HepG2 (cell line): Measurements from ENCODE around the gene MAP3K4. TPM values are rescaled to one million over a fixed set of nuclear protein-coding genes. Genes with fewer than 3 reads are reported as not detected.

Experiments
- ATAC-seq: fragments of 200-7000 bp; cut with Tn5 transposase; 3 replicates; pipeline ENCODE4 v1.9.1; 2020; ENCODE audit warnings: mild to moderate bottlenecking, moderate library complexity
- BruUV-seq: library from RNA; stranded (reverse); fragments of 400-500 nt; replicated peaks from 2 replicates; lab custom pipeline; 2021; lab: Mats Ljungman, UMichigan
- CTCF ChIA-PET: fragments of 300-600 bp; formaldehyde crosslinking; extraction: SDS; loops from one replicate; lab custom pipeline; 2021; ENCODE audit warnings: low total read pairs, inconsistent platforms, low intra/inter-chr PET ratio; lab: Yijun Ruan, JAX
- POLR2A ChIA-PET: fragments of 350-600 bp; sonication (Branson Sonifier 250); formaldehyde crosslinking; loops from one replicate; lab custom pipeline; 2020; ENCODE audit warnings: antibody characterized with exemption, inconsistent platforms; lab: Yijun Ruan, JAX
- DNase-seq: peaks from one replicate; pipeline ENCODE4 v3.0.0-alpha.2; 2015; ENCODE audit warnings: low spot score
- FAIRE-seq: peaks from 3 replicates; lab custom pipeline; 2011; peaks lifted over from hg19 to GRCh38; lab: Jason Lieb, UNC
- H2AFZ ChIP-seq: one replicate; pipeline ENCODE4 v1.6.1; 2011; ENCODE audit warnings: low read length, inconsistent platforms
- H3K27ac ChIP-seq: fragments of 300-600 bp; 3 replicates; pipeline ENCODE4 v1.8.0; 2011; ENCODE audit warnings: mixed run types, mild to moderate bottlenecking, mixed read lengths, low read length, inconsistent platforms; ENCODE audit not compliant: insufficient read depth; ENCODE audit errors: extremely low read length
- H3K27me3 ChIP-seq, 2 experiments: fragments of 200-600 bp in 1 of 2; 2 replicates in 1 of 2; 3 replicates in 1 of 2; pipeline versions ENCODE4 v1.6.0 to v1.8.0; 2011; ENCODE audit warnings: low read length in 2 of 2, mild to moderate bottlenecking in 2 of 2, moderate library complexity in 2 of 2, inconsistent platforms in 1 of 2; ENCODE audit not compliant: insufficient read depth in 2 of 2, control insufficient read depth in 1 of 2
- H3K36me3 ChIP-seq, 2 experiments: fragments of 200-600 bp in 1 of 2; replicated peaks in 1 of 2; 2 replicates in 1 of 2; 3 replicates in 1 of 2; pipeline versions ENCODE4 v1.5.1 to v1.8.0; 2011; ENCODE audit warnings: low read length in 2 of 2, inconsistent platforms in 1 of 2; ENCODE audit not compliant: insufficient read depth in 2 of 2, control insufficient read depth in 1 of 2
- H3K4me1 ChIP-seq: 2 replicates; pipeline ENCODE4 v1.5.1; 2012; ENCODE audit warnings: low read length, inconsistent platforms; ENCODE audit not compliant: insufficient read depth
- H3K4me2 ChIP-seq: 2 replicates; pipeline ENCODE4 v1.6.0; 2011; ENCODE audit warnings: low read depth, low read length, inconsistent platforms
- H3K4me3 ChIP-seq, 3 experiments: fragments of 200-600 bp in 1 of 3; sonication (generic), shearing (Covaris generic) in 1 of 3; replicated peaks in 1 of 3; 2 replicates each; pipeline ENCODE4 v1.5.1; 2011 to 2016; ENCODE audit warnings: low read length in 3 of 3, inconsistent platforms in 2 of 3, low read depth in 2 of 3, mild to moderate bottlenecking in 2 of 3, control low read depth in 1 of 3, mixed read lengths in 1 of 3; ENCODE audit not compliant: insufficient read depth in 1 of 3
- H3K79me2 ChIP-seq: one replicate; pipeline ENCODE4 v1.6.1; 2011; ENCODE audit warnings: low read length, inconsistent platforms; ENCODE audit not compliant: insufficient read depth
- H3K9ac ChIP-seq: 2 replicates; pipeline ENCODE4 v1.6.0; 2011; ENCODE audit warnings: mild to moderate bottlenecking, low read depth, low read length, inconsistent platforms; ENCODE audit not compliant: insufficient read depth
- H3K9me3 ChIP-seq: 2 replicates; pipeline ENCODE4 v1.5.1; 2012; ENCODE audit warnings: mild to moderate bottlenecking, low read length
- H4K20me1 ChIP-seq: 2 replicates; pipeline ENCODE4 v1.6.0; 2011; ENCODE audit warnings: inconsistent platforms, mild to moderate bottlenecking, low read length, moderate library complexity; ENCODE audit not compliant: insufficient read depth
- SKIL ChIP-seq: sonication (generic); formaldehyde crosslinking; IDR thresholded peaks from 2 replicates; pipeline ENCODE4 v1.8.0; 2022; ENCODE audit warnings: missing genetic modification reagents, mild to moderate bottlenecking, moderate library complexity, borderline replicate concordance
- ZNF687 ChIP-seq: sonication (generic); formaldehyde crosslinking; IDR thresholded peaks from 2 replicates; pipeline ENCODE4 v1.5.1; 2020; ENCODE audit warnings: mild to moderate bottlenecking, missing genetic modification reagents, moderate library complexity
- WGBS: methylation state at CpG from one replicate; pipeline ENCODE4 v1.1.6; 2017; ENCODE audit warnings: low lambda C conversion rate; 5-methylcytosine and 5-hydroxymethylcytosine counted together
- in situ Hi-C: cut with HindIII; loops from 2 replicates; pipeline ENCODE4 v1.10.0; 2017; ENCODE audit warnings: low pct_unique_long_range_greater_than_20kb; ENCODE audit not compliant: extremely low pct_ligation_motif_present
- intact Hi-C: fragments of 100-400 bp; cut with micrococcal nuclease; formaldehyde crosslinking; loops from one replicate; pipeline ENCODE4 v1.10.0; 2022; ENCODE audit not compliant: unreplicated experiment
- polyA plus RNA-seq, 8 experiments: library from polyadenylated mRNA; depleted of rRNA in 3 of 8; stranded (reverse) in 7 of 8; unstranded in 1 of 8; fragments of >200 nt; fragmentation: Illumina TruSeq in 4 of 8; extraction: Trizol in 4 of 8; gene quantifications; 2 replicates each; pipeline versions ENCODE4 v1.2.1 to v1.2.3, GENCODE V29; 2011 to 2016; ENCODE audit warnings: low read depth in 4 of 8, missing spikeins in 1 of 8, mixed read lengths in 1 of 8; ENCODE audit not compliant: insufficient read depth in 1 of 8
- total RNA-seq, 5 experiments: library from RNA; depleted of rRNA; stranded (reverse); fragments of >200 nt; fragmentation: Illumina TruSeq; extraction: Trizol; gene quantifications; 2 replicates each; pipeline ENCODE4 v1.2.3, GENCODE V29; 2016; ENCODE audit warnings: low read depth in 1 of 5

Gene MAP3K4
- total and polyA plus RNA-seq, 2 of the 13 experiments (the other 11 are each of a cell fraction or from before 2014, with no cell fraction given): 12.9 to 33.6 TPM

GRCh38 chr6:161094955-161095354, 103.4 kb downstream of the MAP3K4 start:
- POLR2A ChIA-PET: no interaction called here
- intact Hi-C loops: loop anchor here (10.0 kb wide), 1 partner anchor 160 kb away; no protein-coding TSS in a partner anchor
- H3K4me1 ChIP-seq: no peaks in the 10 kb centered on the region
- H4K20me1 ChIP-seq: no peaks in the 10 kb centered on the region
- no peak for FAIRE-seq
- BruUV-seq: no TSS peak
- CTCF ChIA-PET: no interaction called here
- H3K79me2 ChIP-seq: no peaks in the 10 kb centered on the region
- no peak for ATAC-seq
- in situ Hi-C loops: loop anchor here (5.0 kb wide), 1 partner anchor 277 kb away; no protein-coding TSS in a partner anchor
- no peak overlapping the region for H2AFZ ChIP-seq
- H3K9me3 ChIP-seq: no peaks in the 10 kb centered on the region
- WGBS: 94% methylated on average over 5 of the region's 5 CpGs
- TF ChIP-seq SKIL (CRISPR knock-in tag): no peak
- no peak for TF ChIP-seq ZNF687
- no peaks in the 10 kb centered on the region for H3K27me3 ChIP-seq
- DNase-seq: no peak
- H3K4me3 ChIP-seq: no peak overlapping the region
- H3K27ac ChIP-seq: no peak overlapping the region
- H3K36me3 ChIP-seq: peaks cover 16 to 50% of the 10 kb centered on the region in 2 experiments
- H3K4me2 ChIP-seq: no peak overlapping the region
- H3K9ac ChIP-seq: no peak overlapping the region
